DMS153 (cell line): Measurements from ENCODE around the gene RBFOX1.
A peak's percentile ranks its signal among the peaks of the same experiment; 100 is the strongest.

Source experiments
- DNase-seq: peaks from one replicate; lab custom pipeline; 2025; lab: John Stamatoyannopoulos, UW

The RBFOX1 gene

GRCh38 chr16:7420079-7420478 lies 87.4 kb downstream of the RBFOX1 start:
- DNase-seq, result no peak

GRCh38 chr16:7420843-7421242 lies 88.2 kb downstream of the RBFOX1 start:
- no peak for DNase-seq

- DNase-seq, result no peak
These were observed 88.9 kb downstream of the RBFOX1 start for GRCh38 chr16:7421578-7421977.

DNA sequence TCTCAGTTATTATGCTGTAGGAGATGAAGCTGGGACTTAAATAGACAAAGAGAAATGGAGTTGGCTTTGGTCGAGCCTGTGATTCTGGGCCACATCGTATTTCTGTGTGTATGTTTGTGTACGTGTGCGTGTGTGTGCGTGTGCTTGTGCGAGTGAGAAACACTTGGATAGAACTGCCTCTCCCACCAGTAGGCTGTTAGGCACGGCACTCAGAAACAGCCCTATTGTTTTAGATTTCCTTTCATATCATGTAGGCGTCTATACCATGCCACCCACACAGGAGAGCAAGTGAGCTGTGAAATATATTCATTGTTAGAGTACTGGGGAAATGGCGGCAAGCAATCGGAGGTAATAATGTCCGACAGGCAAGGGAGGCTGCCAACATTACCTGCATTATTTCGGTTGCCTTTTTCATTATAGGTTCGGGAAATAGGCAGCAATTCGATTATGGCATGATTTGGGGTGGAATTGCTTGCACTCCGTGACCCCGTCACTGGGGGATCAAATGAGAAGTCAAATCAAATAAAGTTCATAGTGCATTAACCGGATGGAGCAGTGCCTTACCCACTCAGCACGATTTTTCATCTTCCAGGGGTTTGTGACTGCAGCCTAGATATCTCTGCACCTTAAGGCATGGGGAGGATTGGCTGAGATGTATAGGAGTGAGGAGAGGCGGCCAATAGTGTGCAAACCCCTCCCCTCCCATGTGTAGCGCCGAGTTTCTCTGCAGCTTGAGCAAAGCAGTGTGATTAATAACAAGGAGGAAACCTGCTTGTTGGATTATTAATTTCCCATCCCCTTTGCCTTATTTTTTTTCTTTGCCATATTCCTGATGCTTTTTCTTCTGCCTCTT lies 89.6 kb downstream of the RBFOX1 start:
- no peak for DNase-seq

DNA sequence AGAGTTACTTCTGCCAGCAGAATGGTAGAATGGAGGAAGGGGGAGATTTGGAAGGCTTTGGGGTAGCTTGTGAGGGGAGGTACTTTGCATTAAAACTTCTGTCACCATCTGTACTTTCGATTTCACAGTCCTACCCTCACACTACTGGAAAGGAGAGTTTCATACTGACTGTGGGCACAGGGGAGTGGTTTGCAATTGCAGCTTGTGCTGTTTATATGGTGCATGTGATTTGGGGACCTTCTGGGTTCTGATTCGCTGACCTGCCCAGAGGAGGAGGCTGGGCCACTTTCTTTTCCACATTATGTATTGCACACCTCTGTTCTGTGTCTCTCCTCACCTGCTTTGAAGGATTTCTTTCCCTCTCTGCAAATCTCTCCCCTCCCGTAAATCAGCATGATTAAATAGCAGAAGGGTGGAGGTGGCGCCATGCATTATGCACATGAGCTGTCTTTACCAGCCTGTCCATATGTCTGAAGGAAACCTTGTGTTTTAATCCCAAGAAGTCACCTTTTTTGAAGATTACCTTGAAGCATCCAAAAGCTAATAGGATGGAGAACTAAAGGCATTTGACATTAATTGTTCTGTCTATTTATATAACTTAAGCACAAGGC lies 90.9 kb downstream of the RBFOX1 start:
- no peak for DNase-seq

DNA sequence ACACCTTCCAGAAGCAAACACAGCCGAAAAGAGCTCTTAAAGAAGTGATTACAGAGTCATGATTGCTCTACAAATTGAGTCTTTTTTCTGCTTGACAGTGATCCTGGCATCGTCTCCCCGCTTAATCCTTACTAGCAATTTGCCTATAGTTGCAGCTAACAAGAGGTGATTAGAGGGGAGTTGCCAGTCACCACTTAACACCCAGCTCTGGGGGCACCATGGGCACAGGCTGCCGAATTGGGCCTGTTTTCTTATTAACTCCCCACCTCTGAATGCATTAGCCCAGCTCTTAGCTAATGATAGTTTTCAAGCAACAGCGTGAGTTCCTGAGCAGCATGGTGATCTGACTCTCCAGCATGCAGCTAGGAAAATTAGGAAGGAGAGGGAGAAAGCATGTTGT lies 93.5 kb downstream of the RBFOX1 start:
- DNase-seq, result no peak

DNA sequence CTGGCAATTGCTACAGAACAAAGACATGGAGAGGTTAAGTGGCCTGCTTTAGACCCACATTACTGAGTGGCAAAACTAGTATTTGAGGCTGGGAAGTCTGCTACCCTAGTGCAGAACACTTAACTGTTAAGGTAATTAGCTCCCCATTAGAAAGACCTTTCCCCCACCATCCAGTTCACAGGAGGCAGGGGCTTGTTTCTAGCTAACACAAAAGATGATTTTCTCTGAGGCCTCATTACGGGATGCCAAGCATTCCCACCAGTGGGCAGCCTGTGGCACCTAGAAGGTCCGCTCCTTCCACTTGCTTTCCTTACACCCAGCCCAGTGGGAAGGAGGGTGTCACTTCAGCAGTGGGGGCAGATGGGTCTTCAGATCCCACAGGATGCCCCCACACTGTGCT lies 99.1 kb downstream of the RBFOX1 start:
- no peak for DNase-seq

- DNase-seq, result no peak
These were observed 103.7 kb downstream of the RBFOX1 start for GRCh38 chr16:7436306-7436705.

GRCh38 chr16:7437135-7437804 lies 104.6 kb downstream of the RBFOX1 start:
- DNase-seq, result no peak

DNA sequence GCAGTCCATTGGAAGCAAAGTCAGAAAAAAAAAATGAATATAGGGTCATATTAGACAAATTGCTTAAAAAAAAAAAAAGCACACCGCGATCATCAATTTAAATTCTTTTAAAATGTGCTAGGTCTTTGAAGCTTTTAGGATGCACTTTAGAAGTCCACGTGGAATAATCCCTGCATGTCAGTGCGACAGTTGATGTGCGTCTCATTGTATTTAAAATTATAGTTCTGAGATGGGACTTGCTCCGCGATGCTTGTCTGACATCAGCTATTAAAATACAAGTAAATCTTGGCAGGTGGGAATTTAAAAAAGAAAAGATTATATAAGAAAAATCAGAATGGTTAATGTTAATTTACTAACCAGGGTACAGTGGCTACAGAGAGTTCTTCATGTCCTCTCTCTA lies 105.2 kb downstream of the RBFOX1 start:
- DNase-seq, result no peak

DNA sequence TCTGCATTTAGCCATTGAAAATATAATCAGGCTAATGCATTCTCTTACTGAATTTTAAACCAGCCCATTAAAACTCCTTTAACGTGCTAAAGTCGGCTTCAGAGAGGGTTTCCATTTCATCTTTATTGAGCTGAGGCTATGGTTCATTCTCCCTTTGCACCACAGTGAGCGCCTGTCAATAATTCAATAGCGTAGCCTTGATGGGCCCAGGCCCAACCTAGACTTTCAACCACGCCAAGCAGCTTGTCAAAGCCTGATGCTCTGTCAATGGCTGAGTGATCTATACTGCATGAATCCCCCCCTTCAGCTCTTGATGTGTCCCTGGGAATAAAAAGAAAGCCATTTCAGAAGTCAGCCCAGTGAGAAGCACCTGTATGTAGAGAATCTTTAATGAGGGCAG lies 106.0 kb downstream of the RBFOX1 start:
- no peak for DNase-seq

GRCh38 chr16:7439518-7439917 lies 106.9 kb downstream of the RBFOX1 start:
- DNase-seq, result no peak

GRCh38 chr16:7440886-7441400 lies 108.3 kb downstream of the RBFOX1 start:
- DNase-seq, result no peak

DNA sequence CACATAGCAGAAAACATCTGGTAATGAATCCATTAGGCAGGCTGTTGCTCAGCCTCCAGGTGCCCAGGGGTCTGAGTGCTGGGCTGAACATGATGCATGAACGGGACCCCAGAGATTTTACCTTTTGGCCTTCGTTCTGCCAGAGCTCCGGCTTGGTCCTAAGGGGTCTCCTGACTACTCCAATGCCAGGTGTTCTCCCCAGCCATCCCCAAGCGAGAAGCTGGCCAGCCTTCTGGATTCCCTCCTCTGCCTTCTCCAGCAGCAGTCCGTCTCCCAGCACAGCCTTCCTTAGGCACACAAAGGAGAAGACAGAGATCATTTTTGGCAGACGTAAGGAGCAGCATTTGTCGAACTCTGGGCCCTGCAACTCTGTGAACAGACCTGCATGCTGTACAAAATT lies 109.4 kb downstream of the RBFOX1 start:
- DNase-seq, result no peak

DNA sequence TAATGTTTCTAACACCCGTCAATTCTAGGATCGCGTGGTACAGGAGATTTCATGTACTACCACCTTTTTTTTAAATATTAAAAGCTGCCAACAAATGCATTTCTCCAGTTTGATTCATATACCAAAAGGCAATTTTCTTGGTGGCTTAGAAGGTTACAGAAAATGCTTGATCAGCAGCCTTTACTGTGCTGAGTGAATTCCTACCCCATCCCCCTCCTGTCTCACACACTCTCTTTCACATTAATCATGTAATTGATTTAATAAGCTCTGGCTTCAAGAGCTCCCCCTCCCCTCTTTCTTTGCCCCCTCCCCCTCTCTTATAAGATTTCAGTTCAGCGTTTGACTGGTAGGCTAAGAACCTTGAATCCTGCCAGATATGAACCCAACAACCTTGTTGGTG lies 110.5 kb downstream of the RBFOX1 start:
- DNase-seq, result no peak

DNA sequence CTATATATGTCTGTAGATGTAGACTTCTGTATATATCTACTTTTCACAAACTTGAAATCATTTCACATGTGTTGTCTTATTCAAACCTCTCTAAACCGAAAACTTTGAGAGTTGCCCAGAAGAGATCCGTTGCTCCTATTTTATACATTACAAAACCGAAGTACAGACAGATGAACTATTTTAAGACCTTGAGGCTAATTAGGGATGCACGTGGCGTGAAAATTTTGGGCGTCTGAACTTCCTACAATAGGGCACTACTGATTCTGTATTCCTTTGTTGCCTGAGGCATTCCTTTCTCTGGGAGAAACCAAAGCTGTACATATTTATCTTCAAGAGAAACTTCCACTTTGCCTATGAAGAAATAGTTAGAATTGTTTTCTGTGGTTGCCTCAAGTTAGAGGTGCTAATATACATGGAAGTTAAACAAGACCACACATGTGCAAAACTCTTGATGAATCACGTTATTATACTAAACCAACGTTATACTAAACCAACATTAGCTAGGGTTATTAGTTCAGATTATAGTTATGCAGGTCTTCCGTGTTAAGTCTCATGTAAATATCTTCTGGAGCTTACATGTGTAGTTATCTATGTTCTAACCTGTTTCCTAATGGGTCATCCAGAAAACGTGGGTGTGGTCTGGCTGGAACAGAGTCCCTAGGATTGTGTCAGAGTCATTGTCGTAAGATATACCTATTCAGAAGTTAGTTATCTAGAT lies 111.2 kb downstream of the RBFOX1 start:
- DNase-seq, result no peak

- DNase-seq, result no peak
These were observed 116.7 kb downstream of the RBFOX1 start for GRCh38 chr16:7449306-7449705.

DNA sequence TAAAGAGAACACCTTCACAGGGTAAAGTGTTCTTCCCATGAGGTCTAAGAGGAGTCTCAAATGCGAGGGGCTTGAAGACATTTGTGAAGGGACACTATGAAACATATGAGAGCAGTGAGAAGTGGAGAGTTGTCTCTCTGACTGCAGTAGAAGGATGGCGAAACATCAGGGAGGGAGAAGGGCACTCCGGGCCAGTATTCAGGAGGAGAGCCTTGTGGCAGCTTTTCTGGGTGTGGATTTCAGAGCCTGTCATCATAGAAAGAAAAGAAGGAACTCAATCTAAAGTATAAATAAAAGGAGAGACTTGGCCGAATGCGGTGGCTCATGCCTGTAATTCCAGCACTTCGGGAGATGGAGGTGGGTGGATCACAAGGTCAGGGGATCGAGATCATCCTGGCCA lies 117.2 kb downstream of the RBFOX1 start:
- no peak for DNase-seq

DNA sequence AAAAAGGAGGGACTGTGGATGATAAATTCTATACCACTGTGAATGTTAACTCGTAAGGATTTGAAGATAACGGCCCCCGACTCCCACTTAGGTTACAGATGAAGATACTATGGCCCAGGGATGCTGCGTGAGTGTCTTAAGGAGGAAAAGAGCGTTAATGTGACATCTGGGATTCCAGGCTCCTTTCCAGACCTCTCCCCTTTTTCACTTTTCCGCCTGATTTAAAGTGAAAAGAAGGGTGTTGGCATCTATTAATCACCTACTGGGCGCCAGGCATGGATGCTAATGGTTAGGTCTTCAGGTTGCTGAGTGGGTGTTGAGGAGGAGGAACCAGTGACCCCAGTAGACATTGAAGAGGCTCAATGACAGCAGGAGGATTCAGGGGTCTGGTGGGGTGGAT lies 117.8 kb downstream of the RBFOX1 start:
- no peak for DNase-seq

DNA sequence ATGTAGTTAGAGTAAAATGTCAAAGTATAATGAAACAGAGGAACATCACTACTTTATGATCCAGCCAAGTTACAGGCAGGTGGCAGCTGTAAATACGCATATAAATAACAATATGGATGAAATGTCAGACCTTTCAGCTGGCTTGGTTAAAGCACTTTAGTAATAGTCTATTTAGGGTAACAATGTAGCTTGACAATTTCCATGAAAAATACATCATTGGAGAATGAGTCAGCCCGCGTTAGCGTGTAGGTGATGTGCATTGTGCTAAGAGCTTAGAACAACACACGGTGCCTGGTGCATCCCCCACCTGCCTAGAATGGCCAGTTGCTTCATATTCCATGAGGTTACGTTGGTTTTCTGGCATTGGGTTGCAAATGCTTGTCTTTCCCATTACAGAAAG lies 119.4 kb downstream of the RBFOX1 start:
- DNase-seq, result no peak

- peak; percentile 90 for DNase-seq
These were observed 123.6 kb downstream of the RBFOX1 start for GRCh38 chr16:7456211-7456610.

DNA sequence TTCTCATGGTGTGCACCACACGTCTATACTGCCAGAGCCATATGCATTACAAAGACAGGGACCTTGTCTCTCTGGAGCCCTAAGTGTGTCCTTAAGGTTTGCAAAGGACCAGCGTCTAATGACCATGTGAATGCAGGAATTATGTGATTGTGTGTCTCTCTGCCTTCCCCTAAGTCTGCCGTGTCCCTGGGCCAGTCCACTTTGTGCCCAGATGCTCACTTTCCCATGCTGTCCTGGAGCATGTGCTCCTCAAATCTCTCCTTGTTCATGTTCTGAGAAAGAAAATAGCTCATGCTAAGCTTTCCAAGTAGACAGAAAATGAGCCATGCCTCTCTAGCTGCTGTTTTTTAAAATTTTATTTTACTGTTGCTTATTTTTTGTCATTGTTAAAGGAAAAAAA lies 125.5 kb downstream of the RBFOX1 start:
- DNase-seq, result no peak
